Astrocyte of the spinal cord (primary cell): ENCODE results near the gene ALDH8A1.

Experiments used
- DNase-seq: peaks from one replicate; pipeline ENCODE4 v3.0.0; 2011; ENCODE audit warnings: low read depth, low spot score
- H3K4me3 ChIP-seq: 2 replicates; pipeline ENCODE4 v1.5.1; 2011; ENCODE audit warnings: low read depth, mild to moderate bottlenecking, low read length, moderate library complexity
- in situ Hi-C: cut with HindIII; loops from 2 replicates; pipeline ENCODE4 v1.10.0; 2017; ENCODE audit warnings: low sequenced_read_pairs
- TF ChIP-seq, protein P1 (sequence below): IDR thresholded peaks from 2 replicates; pipeline ENCODE4 v1.5.1; 2012; ENCODE audit warnings: low read depth, mild to moderate bottlenecking, low read length, inconsistent platforms

ALDH8A1 gene

DNA sequence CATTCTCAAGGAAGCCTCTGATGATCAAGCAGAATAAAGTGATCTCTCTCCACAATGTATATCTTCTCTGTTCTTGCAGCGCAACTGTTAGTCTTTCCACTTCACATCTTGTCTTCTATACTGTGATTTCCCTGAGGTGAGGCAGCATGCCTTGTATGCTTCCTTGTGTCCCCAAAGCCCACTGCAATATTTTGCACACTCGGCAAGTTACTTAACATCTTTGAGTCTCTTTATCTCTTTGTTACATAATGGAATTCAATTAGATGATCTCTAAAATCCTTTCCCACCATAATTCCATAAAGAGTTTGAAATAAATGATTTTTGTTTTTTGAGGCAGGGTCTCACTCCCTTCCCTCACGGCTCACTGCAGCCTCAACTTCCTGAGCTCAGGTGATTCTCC lies 40.4 kb upstream of the ALDH8A1 start:
- TF ChIP-seq, protein P1, sequence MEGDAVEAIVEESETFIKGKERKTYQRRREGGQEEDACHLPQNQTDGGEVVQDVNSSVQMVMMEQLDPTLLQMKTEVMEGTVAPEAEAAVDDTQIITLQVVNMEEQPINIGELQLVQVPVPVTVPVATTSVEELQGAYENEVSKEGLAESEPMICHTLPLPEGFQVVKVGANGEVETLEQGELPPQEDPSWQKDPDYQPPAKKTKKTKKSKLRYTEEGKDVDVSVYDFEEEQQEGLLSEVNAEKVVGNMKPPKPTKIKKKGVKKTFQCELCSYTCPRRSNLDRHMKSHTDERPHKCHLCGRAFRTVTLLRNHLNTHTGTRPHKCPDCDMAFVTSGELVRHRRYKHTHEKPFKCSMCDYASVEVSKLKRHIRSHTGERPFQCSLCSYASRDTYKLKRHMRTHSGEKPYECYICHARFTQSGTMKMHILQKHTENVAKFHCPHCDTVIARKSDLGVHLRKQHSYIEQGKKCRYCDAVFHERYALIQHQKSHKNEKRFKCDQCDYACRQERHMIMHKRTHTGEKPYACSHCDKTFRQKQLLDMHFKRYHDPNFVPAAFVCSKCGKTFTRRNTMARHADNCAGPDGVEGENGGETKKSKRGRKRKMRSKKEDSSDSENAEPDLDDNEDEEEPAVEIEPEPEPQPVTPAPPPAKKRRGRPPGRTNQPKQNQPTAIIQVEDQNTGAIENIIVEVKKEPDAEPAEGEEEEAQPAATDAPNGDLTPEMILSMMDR, result no peak
- no peak overlapping the region for H3K4me3 ChIP-seq
- DNase-seq, result no peak
- in situ Hi-C loops, result no loop called here

DNA sequence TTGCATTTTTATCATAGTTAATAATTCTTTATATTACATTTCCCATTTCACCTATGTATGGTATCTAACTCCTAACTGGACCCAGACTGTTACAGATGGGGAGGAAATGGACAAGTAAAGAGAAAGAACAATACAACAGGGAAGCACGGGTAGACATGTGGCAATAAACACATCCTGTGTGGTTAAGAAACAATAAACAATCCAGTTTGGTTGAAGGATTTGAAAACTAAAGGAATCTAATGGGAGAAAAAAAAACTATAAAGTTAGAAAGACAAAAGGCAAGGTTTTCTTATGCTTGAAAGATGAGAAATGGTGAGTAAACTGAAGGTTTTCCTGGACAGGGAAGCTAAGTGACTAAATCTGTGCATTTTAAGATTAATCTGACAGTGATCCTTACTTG lies 34.9 kb upstream of the ALDH8A1 start:
- DNase-seq, result peak; percentile 46
- H3K4me3 ChIP-seq, result no peak overlapping the region
- TF ChIP-seq, protein P1, result no peak
- in situ Hi-C loops, result no loop called here

DNA sequence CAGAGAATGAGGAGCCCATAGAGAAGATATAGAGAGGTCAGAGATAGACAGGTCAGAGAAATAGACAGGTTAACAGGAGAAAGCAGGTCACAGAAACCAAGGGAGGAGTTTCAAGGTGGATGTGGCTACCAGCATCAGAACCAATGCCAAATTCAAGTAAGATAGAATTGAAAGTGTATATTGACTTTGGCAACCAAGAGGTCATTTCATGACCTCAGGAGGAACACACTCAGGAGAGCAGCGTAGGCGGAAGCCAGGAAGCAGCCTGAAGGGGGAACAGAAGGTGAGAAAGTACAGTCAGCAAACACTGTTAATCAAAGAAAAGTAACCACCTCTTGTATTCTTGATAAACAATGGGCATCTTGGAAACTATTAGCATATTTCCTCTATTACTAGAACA lies 33.9 kb upstream of the ALDH8A1 start:
- in situ Hi-C loops, result no loop called here
- no peak for DNase-seq
- TF ChIP-seq, protein P1, result no peak
- no peak overlapping the region for H3K4me3 ChIP-seq

DNA sequence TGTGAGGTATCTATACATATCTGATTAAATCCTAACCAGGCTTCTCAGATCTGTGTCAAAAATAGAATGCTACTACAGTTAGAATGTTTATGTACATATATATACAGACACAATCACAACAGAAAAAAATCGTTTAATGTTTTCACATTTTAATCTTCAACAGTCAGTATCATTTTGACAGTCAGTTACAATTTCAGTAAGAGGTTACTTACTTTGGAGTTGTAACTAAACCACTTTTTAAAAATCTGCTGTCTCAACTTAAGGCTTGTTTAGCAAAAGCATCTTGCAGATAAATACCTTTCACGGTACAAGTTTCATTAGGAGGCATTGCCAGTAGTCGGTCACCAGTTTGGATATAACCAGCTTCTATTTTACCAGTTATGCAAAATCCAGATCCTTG lies 32.3 kb upstream of the ALDH8A1 start:
- in situ Hi-C loops, result no loop called here
- H3K4me3 ChIP-seq, result no peak overlapping the region
- TF ChIP-seq, protein P1, result no peak
- no peak for DNase-seq

DNA sequence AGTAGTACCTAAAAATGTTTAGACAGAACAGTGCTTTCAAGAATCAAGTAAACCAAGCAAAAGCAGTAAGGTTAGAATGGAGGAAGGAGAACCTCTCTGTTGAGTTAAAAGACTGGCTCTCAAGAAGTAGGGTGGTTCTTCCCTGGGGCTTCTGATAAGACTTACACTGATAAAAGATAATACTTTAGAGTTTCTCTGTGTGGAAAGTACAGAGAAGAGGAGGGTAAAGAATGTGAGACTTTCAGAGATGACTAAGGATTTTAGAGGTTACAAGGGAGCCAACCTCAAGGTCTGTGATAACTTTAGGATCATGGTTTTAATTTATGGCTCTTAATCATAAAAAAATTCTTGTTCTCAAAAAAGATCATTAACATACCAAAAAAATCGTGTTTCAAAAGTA lies 30.9 kb upstream of the ALDH8A1 start:
- DNase-seq, result no peak
- in situ Hi-C loops, result no loop called here
- TF ChIP-seq, protein P1, result no peak
- H3K4me3 ChIP-seq, result no peak overlapping the region

DNA sequence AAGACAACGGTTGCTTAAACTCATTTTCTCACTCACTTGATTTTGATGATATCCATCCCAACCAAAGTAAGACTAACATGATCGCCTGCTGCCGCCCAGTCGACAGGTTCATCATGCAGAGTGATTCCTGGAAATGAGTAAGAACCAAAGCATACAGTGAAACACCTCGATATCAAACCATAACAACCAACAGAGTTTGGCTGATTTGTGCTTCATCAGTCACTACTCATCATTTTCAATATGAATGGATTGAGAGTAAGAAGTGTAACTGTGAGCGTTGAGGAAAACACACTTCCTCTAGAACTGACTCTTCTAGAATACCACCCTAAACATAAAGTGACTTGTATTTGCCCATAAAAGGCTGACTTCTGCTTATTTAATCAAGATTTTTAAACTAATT lies 29.2 kb upstream of the ALDH8A1 start:
- in situ Hi-C loops, result no loop called here
- H3K4me3 ChIP-seq, result no peak overlapping the region
- no peak for DNase-seq
- TF ChIP-seq, protein P1, result no peak

DNA sequence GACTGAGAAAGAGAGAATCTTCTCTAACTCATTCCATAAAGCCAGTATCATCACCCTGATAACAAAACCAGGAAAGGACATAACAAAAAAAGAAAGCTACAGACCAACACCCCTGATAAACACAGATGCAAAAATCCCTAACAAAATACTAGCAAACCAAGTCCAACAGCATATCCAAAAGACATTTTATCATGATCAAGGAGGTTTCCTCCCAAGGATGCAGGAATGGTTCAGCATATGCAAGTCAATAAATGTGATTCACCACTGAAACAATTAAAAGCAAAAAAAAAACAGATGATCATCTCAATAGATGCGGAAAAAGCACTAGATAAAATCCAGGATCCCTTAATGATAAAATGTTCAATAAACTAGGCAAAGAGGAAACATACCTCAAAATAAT lies 24.5 kb upstream of the ALDH8A1 start:
- no peak overlapping the region for H3K4me3 ChIP-seq
- in situ Hi-C loops, result no loop called here
- TF ChIP-seq, protein P1, result no peak
- DNase-seq, result no peak
